22Rv1 (cell line): ENCODE measurements around the gene UEVLD.

Experiments used
- H3K27ac ChIP-seq: fragments of 450-650 bp; 2 replicates; pipeline ENCODE4 v1.5.1; 2017
- ZFX ChIP-seq: fragments of 450-650 bp; IDR thresholded peaks from 2 replicates; pipeline ENCODE4 v1.6.1; 2017; ENCODE audit warnings: antibody characterized with exemption, borderline replicate concordance
- TF ChIP-seq, protein P1 (sequence below): fragments of 450-650 bp; IDR thresholded peaks from 2 replicates; pipeline ENCODE4 v1.5.1; 2017; ENCODE audit warnings: mild to moderate bottlenecking

UEVLD gene

DNA sequence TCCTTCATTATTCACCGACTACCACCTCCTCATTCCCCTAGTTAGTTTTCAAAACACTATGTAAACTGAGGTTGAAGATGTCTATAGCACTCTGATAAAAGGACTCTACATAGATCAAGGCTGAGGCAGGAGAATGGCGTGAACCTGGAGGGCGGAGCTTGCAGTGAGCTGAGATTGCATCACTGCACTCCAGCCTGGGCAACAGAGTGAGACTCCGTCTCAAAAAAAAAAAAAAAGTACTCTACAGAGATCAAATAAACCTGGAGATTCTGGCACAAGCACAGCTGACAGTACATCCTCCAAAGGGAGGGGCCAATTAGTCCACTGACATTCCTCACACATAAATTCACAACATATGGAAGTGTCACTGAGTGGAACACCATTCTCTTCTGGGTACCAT is 92.8 kb downstream of the UEVLD start:
- no peak overlapping the region for H3K27ac ChIP-seq
- TF ChIP-seq ZFX: no peak
- TF ChIP-seq, protein P1, sequence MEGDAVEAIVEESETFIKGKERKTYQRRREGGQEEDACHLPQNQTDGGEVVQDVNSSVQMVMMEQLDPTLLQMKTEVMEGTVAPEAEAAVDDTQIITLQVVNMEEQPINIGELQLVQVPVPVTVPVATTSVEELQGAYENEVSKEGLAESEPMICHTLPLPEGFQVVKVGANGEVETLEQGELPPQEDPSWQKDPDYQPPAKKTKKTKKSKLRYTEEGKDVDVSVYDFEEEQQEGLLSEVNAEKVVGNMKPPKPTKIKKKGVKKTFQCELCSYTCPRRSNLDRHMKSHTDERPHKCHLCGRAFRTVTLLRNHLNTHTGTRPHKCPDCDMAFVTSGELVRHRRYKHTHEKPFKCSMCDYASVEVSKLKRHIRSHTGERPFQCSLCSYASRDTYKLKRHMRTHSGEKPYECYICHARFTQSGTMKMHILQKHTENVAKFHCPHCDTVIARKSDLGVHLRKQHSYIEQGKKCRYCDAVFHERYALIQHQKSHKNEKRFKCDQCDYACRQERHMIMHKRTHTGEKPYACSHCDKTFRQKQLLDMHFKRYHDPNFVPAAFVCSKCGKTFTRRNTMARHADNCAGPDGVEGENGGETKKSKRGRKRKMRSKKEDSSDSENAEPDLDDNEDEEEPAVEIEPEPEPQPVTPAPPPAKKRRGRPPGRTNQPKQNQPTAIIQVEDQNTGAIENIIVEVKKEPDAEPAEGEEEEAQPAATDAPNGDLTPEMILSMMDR: no peak

DNA sequence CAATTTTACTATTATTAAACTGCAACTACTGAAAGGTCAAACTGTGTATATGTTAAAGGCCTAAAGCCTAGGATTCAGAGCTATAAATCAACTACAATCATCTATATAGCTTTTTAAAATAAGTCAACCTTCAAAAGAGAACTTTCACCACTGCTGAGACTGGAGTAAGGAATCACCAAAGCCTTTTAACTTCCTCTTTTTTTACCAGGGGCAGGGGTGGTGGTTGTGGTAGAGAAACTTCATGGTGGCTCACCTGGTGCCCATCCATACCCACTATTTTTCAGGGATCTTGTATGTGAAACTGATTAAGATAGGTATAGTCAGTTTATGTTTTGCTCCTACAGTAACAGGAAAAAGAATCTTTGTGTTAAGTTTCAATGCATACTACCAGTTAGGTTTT is 93.3 kb downstream of the UEVLD start:
- H3K27ac ChIP-seq: no peak overlapping the region
- TF ChIP-seq, protein P1: no peak
- no peak for TF ChIP-seq ZFX

DNA sequence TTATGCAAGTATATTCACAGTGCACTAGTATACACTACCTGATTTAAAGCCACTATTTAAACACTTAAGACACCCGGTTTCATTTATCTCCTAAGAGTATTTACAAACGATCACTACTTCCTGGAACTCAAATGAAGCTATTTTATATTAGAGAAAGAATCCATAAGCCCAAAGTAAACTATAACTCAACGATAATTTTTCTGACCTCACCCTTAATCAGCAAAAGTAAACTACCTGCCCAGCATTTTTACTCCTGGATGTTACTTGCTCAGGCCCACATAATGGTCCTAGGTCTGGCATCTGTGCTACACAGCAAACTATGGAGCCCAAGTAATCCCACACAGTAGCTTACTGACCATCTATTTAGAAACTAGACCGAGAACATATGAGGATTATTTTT is 95.2 kb downstream of the UEVLD start:
- no peak overlapping the region for H3K27ac ChIP-seq
- TF ChIP-seq, protein P1: no peak
- no peak for TF ChIP-seq ZFX

DNA sequence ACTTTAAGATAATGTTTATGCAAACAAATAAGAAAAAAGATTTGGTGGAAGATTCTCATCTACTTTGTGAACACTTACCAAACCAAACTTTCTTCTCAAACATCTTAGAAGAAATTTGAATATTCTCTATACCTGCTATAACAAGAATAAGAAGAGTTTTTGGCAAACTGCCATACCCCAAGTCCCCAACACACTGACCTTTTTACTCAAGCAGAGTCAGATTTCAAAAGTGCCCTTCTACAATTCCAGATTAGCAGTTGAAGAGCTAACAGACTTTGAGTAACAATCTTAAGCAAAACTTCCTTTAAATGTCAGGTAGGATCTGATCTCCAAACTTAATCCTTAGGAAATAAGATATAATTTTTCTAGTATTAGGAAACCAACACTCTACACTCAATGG is 95.6 kb downstream of the UEVLD start:
- no peak for TF ChIP-seq ZFX
- TF ChIP-seq, protein P1: no peak

DNA sequence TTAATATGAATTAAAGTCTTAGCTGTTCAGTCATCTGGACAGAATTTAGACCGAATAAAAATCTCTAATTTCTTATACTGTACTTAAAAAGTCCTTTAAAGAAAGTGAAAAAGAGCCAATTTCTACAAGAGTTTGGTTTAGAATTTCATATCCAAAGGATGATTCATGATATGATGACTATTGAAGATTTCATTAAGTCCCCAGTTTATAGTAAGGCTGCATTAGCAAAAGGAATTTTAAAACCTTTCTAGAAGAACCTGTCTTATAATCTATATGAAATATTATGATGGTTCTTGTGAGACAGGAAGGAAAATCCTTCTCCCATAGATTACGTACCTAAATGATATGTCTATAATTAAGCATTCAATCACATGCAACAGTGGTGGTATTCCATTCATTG is 96.6 kb downstream of the UEVLD start:
- no peak overlapping the region for H3K27ac ChIP-seq
- TF ChIP-seq, protein P1: no peak
- TF ChIP-seq ZFX: no peak

More for the DNA sequence above, 95.6 kb downstream of the UEVLD start:
- H3K27ac ChIP-seq: no peak overlapping the region

DNA sequence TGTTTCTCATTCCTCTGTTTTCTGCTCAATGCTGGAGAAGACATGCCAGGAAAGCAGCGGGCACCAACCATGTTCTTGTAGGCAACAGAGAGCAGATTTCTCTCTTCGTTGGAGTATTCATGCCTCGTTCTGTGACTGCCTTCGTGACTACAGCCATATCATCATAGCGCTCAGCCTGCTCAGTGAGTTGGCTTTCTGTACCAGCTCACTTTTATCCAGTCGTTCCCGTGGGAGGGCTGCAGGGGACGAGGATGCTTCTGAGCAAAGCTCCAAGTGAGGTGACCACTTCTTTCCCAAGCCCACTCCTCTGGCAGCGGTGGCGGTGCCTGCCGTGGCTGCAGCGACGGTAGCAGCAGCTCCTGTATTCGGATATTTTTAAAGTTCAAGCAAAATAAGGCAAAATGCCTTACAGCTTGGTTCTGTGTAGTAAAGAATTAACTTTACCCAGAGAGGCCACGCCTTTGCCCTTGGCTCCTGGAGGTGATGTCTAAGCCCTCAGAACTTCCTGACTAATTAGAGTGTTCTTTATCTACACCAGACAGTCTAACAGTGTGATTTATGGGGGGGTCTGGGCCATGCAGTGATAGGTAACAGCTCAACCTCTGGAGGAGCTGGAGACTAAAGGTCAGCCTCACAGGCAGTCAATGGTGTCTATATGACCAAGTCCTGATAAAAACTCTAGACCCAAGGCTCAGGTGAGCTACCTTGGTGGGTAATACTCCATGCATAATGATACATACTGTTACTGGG is 97.6 kb downstream of the UEVLD start:
- no peak overlapping the region for H3K27ac ChIP-seq
- TF ChIP-seq ZFX: no peak
- TF ChIP-seq, protein P1: no peak

DNA sequence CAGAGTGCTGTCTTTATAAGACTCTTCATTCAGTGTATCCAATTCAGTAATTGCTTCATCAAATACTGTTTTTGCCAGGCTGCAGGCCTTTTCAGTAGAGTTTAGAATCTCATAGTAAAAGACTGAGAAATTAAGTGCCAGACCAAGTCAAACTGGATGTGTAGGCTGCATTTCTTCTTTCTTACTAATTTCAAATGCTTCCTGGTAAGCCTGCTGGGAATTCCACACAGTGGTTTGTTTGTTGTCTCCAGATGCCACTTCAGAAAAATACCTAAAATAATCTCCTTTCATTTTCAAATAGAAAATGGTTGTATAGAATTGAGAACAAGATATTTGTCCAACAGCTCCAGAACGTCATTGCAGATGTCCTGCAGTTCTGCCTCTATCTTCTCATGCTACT is 98.2 kb downstream of the UEVLD start:
- TF ChIP-seq, protein P1: no peak
- TF ChIP-seq ZFX: no peak
- no peak overlapping the region for H3K27ac ChIP-seq
